ENCODE measurements around the gene ANKRD63. TPM values are rescaled to one million over a fixed set of nuclear protein-coding genes. Genes with fewer than 3 reads are reported as not detected.

Gene ANKRD63
- total RNA-seq, 1 donor from 2014 or later = 0.05 TPM

GRCh38 chr15:40279437-40280141 lies 3.3 kb downstream of the ANKRD63 start:
- DNase-seq (ENCODE audit: low read depth) = no peak

GRCh38 chr15:40278026-40278425 lies 4.8 kb downstream of the ANKRD63 start:
- no peak for DNase-seq (ENCODE audit: low read depth)

GRCh38 chr15:40277471-40277870 lies 5.4 kb downstream of the ANKRD63 start:
- no peak for DNase-seq (ENCODE audit: low read depth)

GRCh38 chr15:40276927-40277326 lies 5.9 kb downstream of the ANKRD63 start:
- DNase-seq (ENCODE audit: low read depth) = no peak

GRCh38 chr15:40275954-40276353 lies 6.9 kb downstream of the ANKRD63 start:
- DNase-seq (ENCODE audit: low read depth) = no peak

GRCh38 chr15:40275523-40275922 lies 7.3 kb downstream of the ANKRD63 start:
- no peak for DNase-seq (ENCODE audit: low read depth)

- peak; percentile 43 for DNase-seq (ENCODE audit: low read depth)
Observed at GRCh38 chr15:40274350-40275274, 8.3 kb downstream of the ANKRD63 start.

- no peak for DNase-seq (ENCODE audit: low read depth)
Observed at GRCh38 chr15:40273428-40273827, 9.4 kb downstream of the ANKRD63 start.

GRCh38 chr15:40272485-40273056 lies 10.3 kb downstream of the ANKRD63 start:
- no peak for DNase-seq (ENCODE audit: low read depth)

- no peak for DNase-seq (ENCODE audit: low read depth)
Observed at GRCh38 chr15:40271685-40272484, 11.0 kb downstream of the ANKRD63 start.

GRCh38 chr15:40270246-40270995 lies 12.4 kb downstream of the ANKRD63 start:
- DNase-seq (ENCODE audit: low read depth) = no peak

GRCh38 chr15:40269604-40270003 lies 13.3 kb downstream of the ANKRD63 start:
- no peak for DNase-seq (ENCODE audit: low read depth)

- no peak for DNase-seq (ENCODE audit: low read depth)
Observed at GRCh38 chr15:40267670-40268069, 15.2 kb downstream of the ANKRD63 start.

GRCh38 chr15:40266828-40267304 lies 16.0 kb downstream of the ANKRD63 start:
- peak; percentile 80 for DNase-seq (ENCODE audit: low read depth)

- DNase-seq (ENCODE audit: low read depth) = no peak
Observed at GRCh38 chr15:40265875-40266274, 17.0 kb downstream of the ANKRD63 start.

- DNase-seq (ENCODE audit: low read depth) = no peak
Observed at GRCh38 chr15:40265355-40265754, 17.5 kb downstream of the ANKRD63 start.

- DNase-seq (ENCODE audit: low read depth) = no peak
Observed at GRCh38 chr15:40264321-40265153, 18.3 kb downstream of the ANKRD63 start.

GRCh38 chr15:40263024-40263754 lies 19.7 kb downstream of the ANKRD63 start:
- no peak for DNase-seq (ENCODE audit: low read depth)

- no peak for DNase-seq (ENCODE audit: low read depth)
Observed at GRCh38 chr15:40259021-40259420, 23.8 kb downstream of the ANKRD63 start.

All from renal cortical epithelial cell (primary cell).